ENCODE results near the gene JSRP1.

Gene JSRP1

GRCh38 chr19:2246801-2247361 is 9.3 kb downstream of the JSRP1 start:
- peak; percentile 55 for DNase-seq (ENCODE audit: low spot score)

GRCh38 chr19:2246014-2246620 is 10.1 kb downstream of the JSRP1 start:
- DNase-seq (ENCODE audit: low spot score): no peak

- DNase-seq (ENCODE audit: low spot score): no peak
These were observed 10.9 kb downstream of the JSRP1 start for GRCh38 chr19:2245273-2245672.

- DNase-seq (ENCODE audit: low spot score): no peak
These were observed 11.7 kb downstream of the JSRP1 start for GRCh38 chr19:2244486-2244885.

- no peak for DNase-seq (ENCODE audit: low spot score)
These were observed 12.1 kb downstream of the JSRP1 start for GRCh38 chr19:2244125-2244411.

- DNase-seq (ENCODE audit: low spot score): no peak
These were observed 12.7 kb downstream of the JSRP1 start for GRCh38 chr19:2243274-2244124.

- no peak for DNase-seq (ENCODE audit: low spot score)
These were observed 13.4 kb downstream of the JSRP1 start for GRCh38 chr19:2242816-2243215.

GRCh38 chr19:2242092-2242537 is 14.1 kb downstream of the JSRP1 start:
- no peak for DNase-seq (ENCODE audit: low spot score)

GRCh38 chr19:2240881-2241760 is 15.1 kb downstream of the JSRP1 start:
- DNase-seq (ENCODE audit: low spot score): no peak

- DNase-seq (ENCODE audit: low spot score): peak; percentile 35
These were observed 16.1 kb downstream of the JSRP1 start for GRCh38 chr19:2239771-2240770.

- no peak for DNase-seq (ENCODE audit: low spot score)
These were observed 17.0 kb downstream of the JSRP1 start for GRCh38 chr19:2239173-2239572.

- no peak for DNase-seq (ENCODE audit: low spot score)
These were observed 18.4 kb downstream of the JSRP1 start for GRCh38 chr19:2237869-2238153.

- DNase-seq (ENCODE audit: low spot score): no peak
These were observed 19.0 kb downstream of the JSRP1 start for GRCh38 chr19:2237051-2237868.

- DNase-seq (ENCODE audit: low spot score): peak; percentile 97
These were observed 19.7 kb downstream of the JSRP1 start, which contains the start of the genes PLEKHJ1 and SF3A2 for GRCh38 chr19:2236314-2237050. Gene PLEKHJ1, minus strand, starts transcription at chr19:2236329. Its CDS starts 81 bp downstream, at chr19:2236248. Gene SF3A2, plus strand, starts transcription at chr19:2236824. Its CDS starts 6,595 bp downstream, at chr19:2243419.

- no peak for DNase-seq (ENCODE audit: low spot score)
These were observed 20.2 kb downstream of the JSRP1 start for GRCh38 chr19:2236064-2236313.

- DNase-seq (ENCODE audit: low spot score): no peak
These were observed 20.7 kb downstream of the JSRP1 start for GRCh38 chr19:2235381-2236063.

GRCh38 chr19:2234996-2235380 is 21.2 kb downstream of the JSRP1 start:
- DNase-seq (ENCODE audit: low spot score): no peak

GRCh38 chr19:2233601-2234280 is 22.5 kb downstream of the JSRP1 start:
- DNase-seq (ENCODE audit: low spot score): no peak
